Body of pancreas (tissue), 4 donors: ENCODE data around the gene PCDH9. TPM values are rescaled to one million over a fixed set of nuclear protein-coding genes. Genes with fewer than 3 reads are reported as not detected.

Source experiments
- ATAC-seq: fragments of 150-250 bp; one replicate; pipeline ENCODE4 v1.9.1; 2016
- DNase-seq, 4 donors: peaks; one replicate each; pipeline ENCODE4 v3.0.0-alpha.2; 2019
- H3K27ac ChIP-seq, 4 donors: fragments of 200-600 bp; sonication (generic); 1 replicate in 3 of 4; 2 replicates in 1 of 4; pipeline versions ENCODE4 v1.5.1 to v1.6.1; 2016 to 2019; ENCODE audit warnings: mild to moderate bottlenecking in 1 of 4, mixed read lengths in 1 of 4, moderate library complexity in 1 of 4
- H3K27me3 ChIP-seq, 2 donors: fragments of 200-600 bp; sonication (generic); one replicate each; pipeline ENCODE4 v1.6.0; 2016; ENCODE audit warnings: mild to moderate bottlenecking in 1 of 2
- H3K36me3 ChIP-seq, 2 donors: fragments of 200-600 bp; sonication (generic); replicated peaks in 1 of 2; 2 replicates each; pipeline ENCODE4 v1.5.1; 2016; ENCODE audit warnings: low read depth in 2 of 2; ENCODE audit not compliant: insufficient read depth in 1 of 2
- H3K4me1 ChIP-seq: fragments of 200-600 bp; sonication (generic); one replicate; pipeline ENCODE4 v1.6.0; 2016
- H3K4me3 ChIP-seq, 2 donors: fragments of 200-600 bp; sonication (generic); 1 replicate in 1 of 2; 2 replicates in 1 of 2; pipeline ENCODE4 v1.5.1; 2016 to 2019
- H3K9me3 ChIP-seq, 3 donors: fragments of 200-600 bp; sonication (generic); 1 replicate in 2 of 3; 2 replicates in 1 of 3; pipeline ENCODE4 v1.5.1; 2016
- POLR2A ChIP-seq, 3 donors: fragments of 450-650 bp; IDR thresholded peaks; one replicate each; pipeline ENCODE4 v1.6.1; 2016; ENCODE audit warnings: antibody characterized with exemption in 3 of 3, mild to moderate bottlenecking in 2 of 3
- WGBS, 2 donors: methylation state at CpG; one replicate each; pipeline ENCODE4 v1.1.5; 2017; 5-methylcytosine and 5-hydroxymethylcytosine counted together
- intact Hi-C: fragments of 100-400 bp; cut with DNase I; formaldehyde crosslinking; loops from one replicate; pipeline ENCODE4 v1.15.1; 2023
- total RNA-seq, 2 donors: library from RNA; depleted of rRNA; stranded (reverse); fragments of >200 nt; gene quantifications; one replicate each; pipeline ENCODE4 v1.1.0, GENCODE V29; 2016
- TF ChIP-seq, protein P1 (sequence below), 7 experiments: fragments of 450-650 bp in 4 of 7; fragments of 200-600 bp in 3 of 7; sonication (generic) in 3 of 7; IDR thresholded peaks; one replicate each; pipeline ENCODE4 v1.5.1; 2016 to 2019; ENCODE audit warnings: antibody characterized with exemption in 7 of 7

PCDH9 gene
- total RNA-seq, 2 donors from 2014 or later: 3.6 to 3.9 TPM

DNA sequence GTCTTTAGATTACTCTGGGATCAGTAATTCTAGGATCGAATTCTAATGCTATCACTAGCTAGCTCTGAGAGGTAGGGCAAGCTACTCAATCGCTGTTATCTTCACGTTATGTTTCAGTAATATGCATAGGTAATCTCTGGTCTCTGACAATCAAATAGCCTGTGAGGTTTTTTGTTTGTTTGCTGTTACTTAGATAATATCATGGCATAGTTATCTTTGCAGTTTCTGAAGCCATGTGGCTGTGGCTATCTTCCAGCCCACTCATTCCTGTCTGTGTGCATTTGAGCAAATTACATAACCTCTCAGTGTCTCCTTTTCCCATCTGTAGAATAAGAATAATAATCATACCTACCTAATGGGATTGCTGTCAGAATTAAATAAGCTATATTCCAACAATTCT lies 330.2 kb downstream of the PCDH9 start:
- ATAC-seq: no peak
- WGBS, 2 donors: 32 to 39% methylated on average over 3 of the region's 3 CpGs
- Histone ChIP-seq H3K27ac (no peak overlapping the region), H3K4me3 (no peak overlapping the region), H3K27me3 (no peaks in the 10 kb centered on the region), H3K9me3 (no peaks in the 10 kb centered on the region), H3K36me3 (no peaks in the 10 kb centered on the region), H3K4me1 (no peaks in the 10 kb centered on the region)
- no peak for DNase-seq
- intact Hi-C loops: no loop called here
- TF ChIP-seq, protein P1, sequence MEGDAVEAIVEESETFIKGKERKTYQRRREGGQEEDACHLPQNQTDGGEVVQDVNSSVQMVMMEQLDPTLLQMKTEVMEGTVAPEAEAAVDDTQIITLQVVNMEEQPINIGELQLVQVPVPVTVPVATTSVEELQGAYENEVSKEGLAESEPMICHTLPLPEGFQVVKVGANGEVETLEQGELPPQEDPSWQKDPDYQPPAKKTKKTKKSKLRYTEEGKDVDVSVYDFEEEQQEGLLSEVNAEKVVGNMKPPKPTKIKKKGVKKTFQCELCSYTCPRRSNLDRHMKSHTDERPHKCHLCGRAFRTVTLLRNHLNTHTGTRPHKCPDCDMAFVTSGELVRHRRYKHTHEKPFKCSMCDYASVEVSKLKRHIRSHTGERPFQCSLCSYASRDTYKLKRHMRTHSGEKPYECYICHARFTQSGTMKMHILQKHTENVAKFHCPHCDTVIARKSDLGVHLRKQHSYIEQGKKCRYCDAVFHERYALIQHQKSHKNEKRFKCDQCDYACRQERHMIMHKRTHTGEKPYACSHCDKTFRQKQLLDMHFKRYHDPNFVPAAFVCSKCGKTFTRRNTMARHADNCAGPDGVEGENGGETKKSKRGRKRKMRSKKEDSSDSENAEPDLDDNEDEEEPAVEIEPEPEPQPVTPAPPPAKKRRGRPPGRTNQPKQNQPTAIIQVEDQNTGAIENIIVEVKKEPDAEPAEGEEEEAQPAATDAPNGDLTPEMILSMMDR (IDR thresholded peaks at IDR 0.05): no peak
- no peak for TF ChIP-seq POLR2A (IDR thresholded peaks at IDR 0.05)

DNA sequence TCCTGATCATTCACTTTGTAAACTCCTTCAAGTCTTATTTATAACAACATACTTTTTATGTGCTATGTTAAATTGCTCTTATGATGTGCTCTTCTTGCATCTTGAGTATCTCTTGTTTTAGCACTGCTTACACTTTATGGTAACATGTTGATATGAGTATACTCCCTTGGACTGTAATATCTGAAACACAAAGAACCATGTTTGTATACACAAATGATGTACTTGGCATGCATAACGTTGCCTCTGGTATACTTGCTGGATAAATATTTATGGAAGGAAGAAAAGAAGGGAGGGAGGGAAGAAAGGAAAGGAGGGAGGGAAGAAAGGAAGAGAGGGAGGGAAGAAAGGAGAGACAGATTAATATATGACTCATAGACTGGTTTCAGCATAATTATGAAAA lies 333.2 kb downstream of the PCDH9 start:
- 28 to 39% methylated on average over 1 of the region's 1 CpG for WGBS, 2 donors
- no peak for ATAC-seq
- DNase-seq: no peak
- Histone ChIP-seq H3K27ac (no peak overlapping the region), H3K36me3 (no peaks in the 10 kb centered on the region), H3K4me1 (no peaks in the 10 kb centered on the region), H3K9me3 (no peaks in the 10 kb centered on the region), H3K27me3 (no peaks in the 10 kb centered on the region), H3K4me3 (no peak overlapping the region)
- TF ChIP-seq, protein P1 (IDR thresholded peaks at IDR 0.05): no peak
- TF ChIP-seq POLR2A (IDR thresholded peaks at IDR 0.05): no peak
- intact Hi-C loops: no loop called here

DNA sequence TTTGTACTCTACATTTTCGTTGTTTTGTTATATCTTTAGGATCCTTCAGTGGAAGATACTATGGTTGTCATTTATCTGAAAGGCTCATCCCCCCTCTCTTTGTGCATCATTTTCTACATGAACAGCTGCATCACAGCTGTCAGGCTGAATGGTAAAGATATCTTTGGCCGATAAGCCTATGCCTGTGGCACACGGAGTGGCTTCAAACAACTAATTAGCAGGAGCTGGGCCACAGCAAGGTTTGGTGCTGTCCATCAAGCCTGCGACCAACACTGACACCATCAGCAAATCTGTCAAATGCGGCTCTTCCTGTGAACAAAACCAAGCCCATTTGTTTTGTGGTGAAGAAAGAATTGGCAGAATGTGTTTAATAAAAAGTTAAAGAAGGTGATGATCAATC lies 334.4 kb downstream of the PCDH9 start:
- DNase-seq: no peak
- Histone ChIP-seq H3K9me3 (no peaks in the 10 kb centered on the region), H3K4me3 (no peak overlapping the region), H3K27me3 (no peaks in the 10 kb centered on the region), H3K36me3 (no peaks in the 10 kb centered on the region), H3K4me1 (no peaks in the 10 kb centered on the region), H3K27ac (no peak overlapping the region)
- TF ChIP-seq, protein P1 (IDR thresholded peaks at IDR 0.05): no peak
- no peak for TF ChIP-seq POLR2A (IDR thresholded peaks at IDR 0.05)
- intact Hi-C loops: no loop called here
- WGBS, 2 donors: 53 to 64% methylated on average over 5 of the region's 5 CpGs
- ATAC-seq: no peak

DNA sequence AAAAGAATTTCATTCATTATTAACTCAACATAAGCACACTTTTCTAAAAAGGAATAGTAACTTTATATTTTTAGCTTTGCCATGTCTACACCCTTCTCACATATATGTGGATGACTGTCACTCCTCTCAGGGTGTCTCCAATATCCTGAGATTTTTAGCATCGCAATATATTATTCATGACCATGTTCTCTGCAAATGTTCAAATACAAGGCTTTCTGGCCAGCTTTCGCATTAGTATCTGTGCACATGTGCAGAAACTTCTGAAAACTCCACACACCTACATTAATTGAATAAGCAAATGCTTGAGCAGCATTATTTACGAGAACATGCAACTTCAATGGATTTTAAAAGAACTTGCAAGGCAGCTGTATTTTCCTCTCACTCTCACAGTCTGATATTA lies 334.8 kb downstream of the PCDH9 start:
- H3K27me3 ChIP-seq: no peaks in the 10 kb centered on the region
- intact Hi-C loops: no loop called here
- H3K4me1 ChIP-seq: no peaks in the 10 kb centered on the region
- no peak overlapping the region for H3K27ac ChIP-seq
- H3K4me3 ChIP-seq: no peak overlapping the region
- 86 to 87% methylated on average over 3 of the region's 3 CpGs for WGBS, 2 donors
- ATAC-seq (no peak), DNase-seq (no peak)
- no peaks in the 10 kb centered on the region for H3K9me3 ChIP-seq
- TF ChIP-seq, protein P1 (IDR thresholded peaks at IDR 0.05): no peak
- no peak for TF ChIP-seq POLR2A (IDR thresholded peaks at IDR 0.05)
- no peaks in the 10 kb centered on the region for H3K36me3 ChIP-seq

DNA sequence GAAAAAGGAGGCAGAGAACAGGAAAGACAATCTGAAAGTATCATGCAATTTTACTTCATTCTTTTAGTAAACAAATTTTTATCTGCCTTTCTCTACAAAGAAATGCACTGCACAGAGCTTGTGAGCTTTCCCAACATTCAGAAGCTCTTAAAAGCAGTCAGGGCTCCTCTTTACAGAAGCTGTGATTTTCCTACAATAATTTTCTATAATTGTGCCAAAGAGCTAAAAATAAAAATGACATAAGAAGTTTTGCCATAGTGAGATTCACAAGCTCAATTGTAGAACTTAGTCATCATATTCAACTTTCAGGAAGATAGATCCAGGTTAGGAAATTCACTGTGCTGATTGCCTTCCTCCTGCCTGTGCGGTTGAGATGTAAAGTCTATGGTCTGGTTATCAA lies 341.4 kb downstream of the PCDH9 start:
- Histone ChIP-seq H3K36me3 (no peaks in the 10 kb centered on the region), H3K9me3 (no peaks in the 10 kb centered on the region), H3K4me1 (no peaks in the 10 kb centered on the region), H3K27me3 (no peaks in the 10 kb centered on the region), H3K4me3 (no peak overlapping the region), H3K27ac (no peak overlapping the region)
- DNase-seq: no peak
- 93 to 100% methylated on average over 1 of the region's 1 CpG for WGBS, 2 donors
- intact Hi-C loops: no loop called here
- TF ChIP-seq, protein P1 (IDR thresholded peaks at IDR 0.05): no peak
- TF ChIP-seq POLR2A (IDR thresholded peaks at IDR 0.05): no peak
- ATAC-seq: no peak
